GM19239 (cell line): ENCODE measurements around the gene CHST15.

Experiments used
- DNase-seq: peaks from one replicate; pipeline ENCODE4 v3.0.0; 2011; ENCODE audit warnings: low spot score; ENCODE audit not compliant: insufficient read length
- FAIRE-seq: peaks from 2 replicates; lab custom pipeline; 2011; peaks lifted over from hg19 to GRCh38; lab: Jason Lieb, UNC

CHST15 gene

DNA sequence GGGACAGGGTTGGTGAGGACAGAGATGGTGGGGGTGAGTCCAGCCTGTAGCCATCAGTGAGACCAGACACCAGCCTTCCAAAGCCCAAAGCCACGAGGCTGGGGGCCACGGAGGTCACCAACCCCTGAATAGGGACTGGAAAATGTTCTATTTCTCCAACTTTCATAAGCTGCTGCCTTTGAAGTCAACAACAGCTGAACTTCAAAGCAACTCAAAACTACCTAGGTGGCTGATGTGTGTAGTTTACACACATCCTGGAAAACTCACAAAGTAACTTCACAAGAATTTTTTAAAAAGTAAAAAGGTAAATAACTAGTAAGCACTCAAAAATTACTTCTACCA, 88.8 kb downstream of the CHST15 start:
- no peak for FAIRE-seq
- no peak for DNase-seq

DNA sequence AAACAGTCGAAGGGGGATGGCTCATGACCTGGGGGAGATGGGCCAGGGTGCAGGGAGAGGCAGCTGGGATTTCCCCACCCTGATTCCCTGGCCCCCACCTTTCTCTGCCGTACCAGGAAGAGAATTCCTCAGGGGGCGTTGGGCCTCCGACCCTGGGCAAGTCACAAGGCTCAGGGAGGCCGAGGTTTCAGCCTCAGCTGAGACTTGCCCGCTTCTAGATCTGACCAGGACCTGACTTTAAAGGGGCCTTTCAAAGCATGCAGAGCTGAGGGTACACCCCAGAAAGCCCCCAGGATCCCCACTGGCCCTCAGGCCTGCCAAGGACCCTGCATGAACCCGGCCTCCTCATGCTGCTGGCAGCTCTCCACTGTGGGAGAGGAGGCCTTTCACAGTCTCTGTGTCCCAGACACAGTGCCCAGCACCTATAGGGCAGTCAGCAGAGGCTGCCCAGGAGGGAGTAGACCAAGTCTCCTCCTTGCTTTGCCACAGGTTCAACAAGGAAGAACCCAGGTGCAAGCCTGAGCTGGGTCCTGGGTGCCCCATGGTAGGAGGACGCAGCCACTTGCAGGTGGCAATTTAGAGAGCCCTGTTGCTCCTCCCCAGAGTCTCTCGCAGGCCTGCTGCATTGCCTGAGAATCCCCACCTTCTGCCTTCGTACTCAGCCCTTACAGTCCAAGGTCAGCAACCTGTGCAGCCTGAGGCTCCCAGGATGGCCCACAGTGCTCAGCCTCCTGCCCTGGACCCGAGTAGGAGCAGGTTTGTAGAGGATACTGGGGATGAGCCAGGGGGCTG, 89.3 kb downstream of the CHST15 start:
- no peak for DNase-seq
- no peak for FAIRE-seq

DNA sequence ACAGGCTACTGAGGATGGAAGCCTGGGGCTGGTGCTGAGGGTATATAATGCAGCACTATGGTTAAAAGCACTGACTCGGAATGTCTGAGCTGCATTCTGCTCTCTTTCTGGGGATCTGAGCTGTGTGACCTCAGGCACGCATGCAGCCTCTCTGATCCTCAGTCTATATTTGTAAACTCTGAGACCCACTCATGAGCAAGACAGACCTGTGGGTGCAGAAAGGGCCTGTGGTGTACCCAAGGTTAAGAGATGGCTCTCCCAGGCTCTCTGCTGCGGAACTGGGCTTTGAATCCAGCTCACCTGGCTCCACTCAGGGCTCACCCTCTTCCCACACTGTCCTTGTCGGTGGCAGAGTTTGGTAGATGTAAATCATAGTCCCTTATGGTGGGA, 89.9 kb downstream of the CHST15 start:
- FAIRE-seq, result no peak
- no peak for DNase-seq

DNA sequence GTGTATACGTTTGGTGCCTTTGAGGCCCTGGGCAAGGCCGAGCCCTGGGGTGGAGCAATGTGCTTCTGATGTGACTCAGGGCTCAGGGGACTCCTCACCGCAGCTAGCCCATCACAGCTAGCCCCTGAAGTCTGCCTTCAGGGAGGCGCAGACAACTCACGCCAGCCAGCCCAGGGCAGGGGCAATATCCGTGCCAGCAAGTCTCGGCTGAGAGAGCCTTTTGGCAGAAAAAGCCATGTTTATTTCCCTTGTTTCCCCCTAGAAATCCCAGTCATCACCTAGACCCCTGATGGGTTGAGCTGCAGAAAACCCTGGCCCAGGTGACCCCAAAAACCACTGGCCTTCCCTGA, 90.4 kb downstream of the CHST15 start:
- DNase-seq, result no peak
- no peak for FAIRE-seq

DNA sequence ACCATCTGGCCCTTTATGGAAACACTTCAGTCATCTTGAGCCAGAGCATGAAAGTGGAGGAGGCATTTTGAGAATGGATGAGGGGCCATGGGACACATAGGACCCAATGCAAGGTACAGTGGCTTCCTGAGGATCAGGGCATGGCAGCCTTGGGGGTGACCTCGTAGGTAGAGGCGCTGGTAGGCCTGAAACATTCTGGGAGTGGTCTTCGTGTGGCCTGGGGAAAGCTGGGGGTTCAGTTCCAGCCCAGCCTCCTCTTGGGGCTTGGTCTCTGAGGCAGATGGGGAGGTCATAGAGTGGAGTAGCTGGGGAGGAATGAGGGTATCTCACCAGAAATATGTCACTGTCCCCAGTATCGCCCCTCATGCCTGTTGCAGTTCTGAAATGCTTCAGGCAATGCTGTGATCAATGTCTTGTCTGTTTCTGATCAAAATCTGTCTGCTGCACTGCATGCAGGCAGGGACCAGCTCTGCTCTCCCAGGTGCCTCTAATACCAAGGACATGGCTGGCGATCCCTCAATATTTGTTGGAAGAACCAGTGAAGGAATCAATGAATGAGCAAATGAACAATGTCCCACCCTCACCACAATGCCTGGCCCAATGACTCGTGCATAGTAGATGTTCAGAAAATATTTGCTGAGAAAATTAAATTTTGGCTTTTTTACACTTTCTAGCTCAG, 90.9 kb downstream of the CHST15 start:
- no peak for FAIRE-seq

DNA sequence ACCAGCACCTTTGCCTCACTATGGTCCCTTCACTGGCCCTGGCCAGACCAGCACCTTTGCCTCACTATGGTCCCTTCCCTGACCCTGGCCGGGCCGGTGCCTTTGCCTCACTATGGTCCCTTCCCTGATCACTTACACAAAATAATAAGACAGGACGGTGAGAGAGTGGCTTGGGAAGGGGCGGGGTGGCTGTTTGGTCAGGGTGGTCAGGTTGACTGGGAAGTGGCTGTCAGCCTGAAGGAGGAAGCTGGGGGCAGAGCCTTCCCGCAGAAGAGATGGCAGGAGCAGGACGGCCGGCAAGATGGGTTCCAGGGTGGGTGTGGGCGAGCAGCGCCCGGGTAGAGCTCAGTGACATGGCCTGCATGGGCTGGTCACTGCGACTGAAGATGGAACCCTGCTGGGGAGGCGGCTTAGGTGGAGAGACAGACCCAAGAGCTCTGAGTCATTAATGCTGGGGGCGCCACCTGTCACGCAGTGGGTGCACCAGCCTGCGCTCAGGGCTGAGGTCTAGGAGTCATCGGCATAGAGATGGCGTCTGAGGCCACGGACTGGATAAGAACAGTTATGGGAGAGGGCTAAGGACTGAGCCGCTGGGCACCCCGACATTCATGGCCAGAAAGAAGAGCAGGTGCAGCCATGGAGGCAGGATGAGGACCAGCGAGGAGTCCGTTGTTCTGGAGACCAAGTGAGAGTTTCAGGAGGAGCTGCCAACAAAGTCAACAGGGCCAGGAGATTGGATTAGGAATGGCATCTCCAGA, 91.8 kb downstream of the CHST15 start:
- FAIRE-seq, result no peak
- DNase-seq, result no peak

More for the DNA sequence above, 90.9 kb downstream of the CHST15 start:
- DNase-seq, result no peak

DNA sequence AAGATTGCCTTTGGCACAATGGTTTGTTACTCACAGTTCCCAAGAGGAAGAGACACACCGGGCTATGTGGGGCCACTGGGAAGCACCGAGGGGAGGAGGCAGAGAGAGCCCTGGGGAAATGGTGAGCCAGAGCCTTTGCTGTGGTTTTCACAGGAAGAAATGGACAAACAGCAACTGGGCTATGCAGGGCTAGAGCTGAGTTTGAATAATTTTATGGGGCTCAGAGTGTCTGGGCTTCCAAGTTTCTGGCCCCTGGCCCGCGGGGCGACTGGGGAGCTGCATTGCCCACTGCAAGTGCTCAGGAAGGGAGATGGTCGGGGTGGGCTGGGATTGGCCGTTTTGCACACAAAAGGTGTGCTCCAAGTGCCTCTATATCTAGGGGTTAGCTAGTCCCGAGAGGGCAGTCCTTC, 92.6 kb downstream of the CHST15 start:
- FAIRE-seq, result no peak

DNA sequence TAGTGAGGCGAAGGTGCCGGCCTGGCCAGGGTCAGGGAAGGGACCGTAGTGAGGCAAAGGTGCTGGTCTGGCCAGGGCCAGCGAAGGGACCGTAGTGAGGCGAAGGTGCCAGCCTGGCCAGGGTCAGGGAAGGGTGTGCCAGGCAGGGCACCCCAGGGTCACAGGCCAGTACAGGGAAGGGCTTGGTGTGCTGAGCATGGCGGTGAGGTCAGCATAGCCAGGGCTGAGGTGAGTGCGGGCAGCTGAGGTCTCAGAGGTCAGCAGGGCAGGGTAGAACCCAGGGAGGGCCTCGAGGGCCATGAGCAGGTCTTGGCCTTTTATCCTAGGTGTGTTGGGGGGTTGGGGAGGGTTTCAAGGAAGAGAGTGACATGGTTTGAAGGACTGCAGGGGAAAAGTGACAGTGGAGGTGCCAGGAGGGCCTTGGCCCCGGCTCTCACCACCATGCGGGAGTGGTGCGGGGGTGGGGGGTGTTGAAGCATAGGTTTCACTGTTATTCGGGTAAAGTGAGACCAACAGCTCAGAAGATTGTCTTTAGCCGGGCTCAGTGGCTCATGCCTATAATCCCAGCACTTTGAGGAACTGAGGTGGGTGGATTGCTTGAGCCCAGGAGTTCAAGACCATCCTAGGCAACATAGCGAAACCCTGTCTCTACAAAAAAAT, 93.3 kb downstream of the CHST15 start:
- no peak for FAIRE-seq
- DNase-seq, result no peak

More for the DNA sequence above, 92.6 kb downstream of the CHST15 start:
- DNase-seq, result no peak

DNA sequence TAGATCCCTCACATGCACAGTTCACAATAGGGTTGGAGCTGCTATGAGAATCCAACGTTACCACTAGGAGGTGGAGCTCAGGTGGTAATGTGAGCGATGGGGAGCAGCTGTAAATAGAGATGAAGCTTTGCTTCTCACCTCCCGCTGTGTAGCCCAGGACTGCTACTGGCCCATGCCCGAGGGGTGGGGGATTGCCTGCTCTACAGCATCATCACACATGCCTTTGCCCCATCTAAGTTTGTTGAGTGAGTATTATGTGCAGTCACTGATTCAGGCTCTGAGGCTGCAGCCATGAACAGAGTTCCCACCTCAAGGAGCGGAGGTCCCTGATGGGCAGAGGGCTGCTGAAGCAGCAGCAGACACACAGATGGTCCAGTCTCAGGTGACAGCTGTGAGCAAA, 94.1 kb downstream of the CHST15 start:
- FAIRE-seq (no peak), DNase-seq (no peak)

DNA sequence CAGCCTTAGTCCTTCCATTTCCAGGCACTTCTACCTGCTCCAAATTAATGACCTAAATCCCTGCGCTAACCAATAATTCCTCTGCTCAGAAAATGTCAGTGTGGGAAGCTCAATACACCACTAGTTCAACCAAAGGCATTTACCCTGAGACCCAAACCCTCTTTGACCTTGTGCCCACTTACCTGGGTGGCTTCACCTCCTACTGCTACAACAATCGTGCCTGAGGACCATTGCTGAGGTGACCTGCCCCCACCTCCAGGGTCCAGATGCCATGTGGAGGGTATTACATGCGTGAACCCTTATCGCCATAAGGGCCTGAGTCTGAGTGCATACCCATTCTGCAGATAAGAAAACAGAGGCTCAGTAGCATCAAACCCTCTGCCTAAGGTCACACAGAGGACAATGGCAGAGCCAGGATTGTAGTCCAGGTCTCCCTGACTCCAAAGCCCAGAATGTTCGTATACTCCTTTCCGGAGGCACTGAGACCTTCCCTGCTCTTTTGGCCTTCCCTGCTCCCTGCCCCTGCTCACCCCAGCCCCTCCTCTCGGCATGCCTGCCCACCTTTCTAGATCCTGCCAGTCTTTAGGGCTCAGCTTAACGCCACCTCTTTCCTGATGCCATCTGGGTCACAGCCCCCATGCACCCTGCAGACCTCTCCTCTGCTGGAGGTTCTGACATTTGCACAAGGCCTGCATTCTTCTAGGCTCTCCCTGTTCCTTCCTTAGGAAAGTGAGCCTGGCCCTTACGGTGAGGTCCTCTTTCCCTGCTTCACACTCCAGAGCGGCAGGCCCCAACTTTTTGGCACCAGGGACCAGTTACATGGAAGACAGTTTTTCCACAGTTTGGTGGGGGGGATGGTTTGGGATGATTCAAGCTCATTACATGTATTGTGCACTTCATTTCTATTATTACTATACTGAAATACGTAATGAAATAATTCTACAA, 94.9 kb downstream of the CHST15 start:
- FAIRE-seq (no peak), DNase-seq (no peak)

DNA sequence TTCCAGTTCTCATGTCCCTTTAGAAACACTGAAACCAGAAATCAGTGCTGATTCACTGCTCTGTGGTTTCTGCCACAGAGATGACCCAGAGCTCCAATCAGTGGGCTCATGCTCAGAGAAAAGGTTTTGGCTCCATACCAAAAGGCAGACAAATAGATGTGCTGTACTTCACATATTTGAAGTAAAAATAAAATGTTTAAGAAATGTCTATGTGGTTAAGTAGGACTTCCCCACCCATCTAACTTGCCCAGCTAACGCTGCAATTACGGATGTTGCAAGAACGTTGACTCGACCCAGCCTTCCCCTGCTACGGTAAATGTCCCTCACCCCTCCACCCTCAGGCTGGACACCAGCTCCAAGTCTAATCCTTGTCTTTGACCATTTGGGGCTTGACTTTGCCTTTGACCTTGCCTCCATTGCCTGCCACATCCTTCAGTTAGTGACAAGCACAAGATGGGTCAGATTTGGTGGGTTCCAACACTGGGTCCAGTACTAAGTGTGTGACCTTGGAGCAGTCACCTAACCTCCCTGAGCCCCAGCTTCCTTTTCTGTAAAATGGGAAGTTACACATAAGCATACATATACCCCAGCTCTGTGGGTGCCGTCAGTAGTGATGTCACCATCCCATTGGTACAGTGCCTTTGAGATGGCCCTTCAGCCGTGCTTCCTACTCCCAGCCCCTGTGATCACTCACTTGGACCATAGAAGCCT, 95.8 kb downstream of the CHST15 start:
- peak; percentile 8 for FAIRE-seq
- no peak for DNase-seq

DNA sequence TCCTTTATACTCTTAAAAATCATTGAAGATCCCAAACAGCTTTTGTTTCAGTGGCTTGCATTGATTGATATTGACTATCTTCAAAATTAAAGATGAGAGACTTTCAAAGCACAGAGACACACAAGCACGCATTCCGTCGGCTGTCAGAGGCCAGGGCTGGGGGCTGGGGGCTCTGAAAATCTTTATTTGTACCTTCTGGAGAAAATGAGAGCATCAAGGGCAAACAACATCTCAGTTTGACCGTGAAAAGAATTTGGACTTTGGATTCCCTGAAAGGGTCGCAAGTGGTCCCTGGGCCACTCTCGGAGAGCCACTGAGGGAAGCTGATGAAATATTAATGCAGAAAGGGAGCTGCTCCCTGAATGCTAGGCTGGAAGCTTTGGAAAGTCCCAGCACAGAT, 96.4 kb downstream of the CHST15 start:
- DNase-seq (no peak), FAIRE-seq (no peak)

DNA sequence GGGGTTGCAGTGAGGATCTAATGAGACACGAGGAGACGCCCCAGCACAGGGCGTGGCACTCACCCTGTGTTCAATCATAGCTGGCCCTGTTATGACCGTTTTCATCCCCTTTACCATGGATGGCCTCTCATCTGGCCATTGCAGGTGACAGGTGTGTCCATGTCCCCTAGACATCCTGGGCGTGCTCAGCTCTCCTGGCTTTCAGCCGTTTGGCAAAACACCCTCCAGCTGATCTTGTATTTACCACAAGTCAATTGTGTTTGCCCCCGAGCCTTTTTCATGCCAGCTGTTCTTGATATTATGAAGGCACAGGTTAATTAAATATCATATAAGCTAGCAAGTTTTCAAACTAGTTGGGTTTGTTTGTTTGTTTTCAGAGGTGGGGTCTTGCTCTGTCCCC, 97.1 kb downstream of the CHST15 start:
- no peak for FAIRE-seq
- no peak for DNase-seq

DNA sequence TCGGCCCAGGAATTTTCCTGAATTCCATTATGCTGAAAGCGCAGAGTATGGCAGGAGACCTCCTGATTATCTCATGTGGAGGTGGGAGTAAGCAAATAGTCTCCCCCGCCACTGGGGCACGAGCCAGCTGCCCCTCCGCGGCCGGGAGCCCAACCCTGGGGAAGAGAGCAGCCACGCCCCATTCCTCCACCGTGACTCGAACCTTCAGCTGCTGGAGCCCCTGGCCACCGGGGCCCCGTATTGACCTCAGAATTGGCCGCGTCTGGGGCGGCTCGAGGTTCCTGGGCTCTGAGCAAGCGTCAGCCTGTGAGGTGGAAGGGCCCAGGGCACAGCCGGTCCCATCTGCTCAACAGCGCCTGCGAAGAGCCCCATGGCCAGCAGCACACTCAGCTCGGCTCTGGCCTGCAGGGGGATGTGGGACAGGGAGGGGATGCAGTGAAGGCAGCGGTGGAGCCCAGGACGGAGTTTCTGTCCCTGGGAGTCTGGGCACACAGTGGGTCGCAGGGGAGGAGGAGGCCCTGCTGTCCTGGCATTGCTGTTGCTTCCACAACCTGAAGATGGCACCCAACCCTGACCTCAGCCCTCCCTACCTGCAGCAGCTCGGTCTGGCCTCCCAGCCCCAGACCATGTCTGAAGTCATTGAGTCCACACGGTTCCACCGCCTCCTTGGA, 97.8 kb downstream of the CHST15 start:
- peak; percentile 67 for DNase-seq
- no peak for FAIRE-seq

DNA sequence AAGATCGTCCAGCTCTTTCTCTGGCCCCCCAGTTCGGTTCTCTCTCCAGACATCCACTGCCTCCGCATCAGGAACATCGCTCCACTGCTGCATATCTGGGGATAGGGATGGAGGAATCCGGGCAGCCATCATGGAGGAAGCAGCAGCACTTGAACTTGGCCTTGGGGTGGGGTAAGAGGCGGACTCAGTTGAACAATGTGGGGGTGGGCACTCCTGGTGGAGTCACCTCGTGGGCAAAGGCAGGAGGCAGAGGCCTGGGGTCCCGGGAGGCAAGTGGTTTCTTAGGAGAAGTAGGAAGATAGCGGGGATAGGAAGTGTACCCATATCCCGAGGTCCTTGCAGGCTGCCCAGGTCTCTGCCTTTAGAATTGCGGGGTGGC, 98.3 kb downstream of the CHST15 start:
- no peak for FAIRE-seq

DNA sequence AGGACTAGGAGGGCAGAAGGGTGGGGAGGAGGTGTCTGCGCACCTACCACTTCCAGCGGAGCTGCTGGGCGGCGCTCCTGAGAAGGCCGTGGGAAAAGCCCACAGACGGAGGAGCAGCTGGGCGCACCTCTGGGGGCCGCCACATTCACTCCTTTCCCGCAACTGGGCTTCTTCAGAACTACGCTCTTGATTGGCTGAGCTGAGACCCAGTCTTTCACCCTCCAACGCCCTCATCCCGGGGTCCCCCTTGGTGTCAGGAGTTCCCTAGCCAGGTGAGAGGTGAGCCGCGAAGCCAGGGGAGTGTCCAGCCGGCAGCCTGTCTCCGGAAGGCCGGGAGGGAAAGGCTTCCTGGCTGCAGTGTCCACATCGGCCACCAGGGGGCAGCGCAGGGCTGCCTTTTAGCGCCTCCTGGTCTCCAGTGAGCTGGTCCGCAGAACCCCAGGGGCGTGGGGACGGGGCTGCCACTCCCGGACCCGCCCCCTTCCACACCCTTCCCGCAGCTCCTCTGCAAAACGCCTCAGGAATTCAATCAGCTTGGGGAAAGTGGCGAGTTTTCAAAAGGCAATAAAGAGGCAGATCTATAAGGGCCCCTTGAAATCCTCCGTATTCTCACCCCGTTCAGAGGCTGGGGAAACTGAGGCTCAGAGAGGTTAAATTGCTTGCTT, 98.8 kb downstream of the CHST15 start:
- peak; percentile 57 for FAIRE-seq
- peak; percentile 96 for DNase-seq

More for the DNA sequence above, 98.3 kb downstream of the CHST15 start:
- DNase-seq, result no peak

DNA sequence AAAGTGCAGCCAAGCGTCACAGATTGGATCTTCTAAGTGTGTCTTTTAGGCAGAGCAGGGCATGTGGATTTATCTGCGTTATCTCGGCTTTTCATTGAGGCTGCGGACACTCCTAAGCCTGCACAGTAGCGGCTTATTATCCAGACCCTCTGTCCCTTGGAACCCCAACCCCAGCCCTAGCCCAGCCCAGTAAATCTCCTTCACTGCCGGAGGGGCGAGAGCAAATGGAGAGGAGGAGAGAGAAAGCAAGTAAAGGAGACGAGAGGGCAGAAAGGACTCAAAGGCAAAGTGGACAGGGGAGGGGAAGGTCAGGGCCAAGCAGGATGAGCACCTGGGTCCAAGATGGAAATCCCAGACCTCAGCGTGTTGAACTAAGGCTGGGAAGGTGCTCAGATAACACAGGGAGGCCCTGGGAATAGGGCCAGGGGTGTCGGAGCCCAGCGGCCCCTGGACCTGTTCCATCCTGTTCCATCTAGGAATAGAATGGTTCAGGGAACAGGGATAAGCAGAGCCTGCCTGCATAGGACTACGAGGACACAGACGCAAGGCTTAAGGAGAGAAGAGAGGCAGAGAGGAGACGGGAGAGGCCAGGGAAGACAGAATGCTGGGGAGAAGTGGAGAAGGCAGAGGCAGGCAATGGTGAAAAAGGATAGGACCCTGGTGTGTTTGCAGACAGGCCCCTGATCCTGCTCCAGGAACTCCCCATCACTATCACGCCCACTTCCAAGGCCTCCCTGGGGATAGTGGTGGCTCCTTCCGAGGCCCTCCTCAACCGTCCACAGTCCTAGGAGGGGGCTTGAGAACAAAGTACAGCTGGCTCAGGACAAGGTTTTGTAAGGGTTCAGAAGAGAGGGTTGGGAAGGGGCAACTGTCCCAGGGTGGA, 99.6 kb downstream of the CHST15 start:
- no peak for DNase-seq
- no peak for FAIRE-seq
